Panc1 (cell line): ENCODE results near the gene MLLT10. TPM values are rescaled to one million over a fixed set of nuclear protein-coding genes. Genes with fewer than 3 reads are reported as not detected.

Experiments used
- ATAC-seq: fragments of 200-7000 bp; cut with Tn5 transposase; 2 replicates; pipeline ENCODE4 v1.9.1; 2020; ENCODE audit warnings: mild to moderate bottlenecking, moderate library complexity
- BruUV-seq: library from RNA; stranded (reverse); fragments of 400-500 nt; replicated peaks from 2 replicates; lab custom pipeline; 2021; lab: Mats Ljungman, UMichigan
- CTCF ChIA-PET: fragments of 300-600 bp; sonication (Branson Sonifier 250); formaldehyde crosslinking; loops from one replicate; lab custom pipeline; 2022; ENCODE audit warnings: antibody characterized with exemption; lab: Charles Lee
- POLR2A ChIA-PET: fragments of 300-600 bp; sonication (Branson Sonifier 250); formaldehyde crosslinking; loops from one replicate; lab custom pipeline; 2022; ENCODE audit warnings: antibody characterized with exemption; lab: Charles Lee
- DNase-seq: peaks from one replicate; pipeline ENCODE4 v3.0.0-alpha.2; 2010; ENCODE audit warnings: low read depth, low spot score
- H3K27ac ChIP-seq: 2 replicates; pipeline ENCODE4 v1.5.1; 2011; ENCODE audit warnings: mild to moderate bottlenecking, low read length, inconsistent platforms
- H3K27me3 ChIP-seq: fragments of 200-500 bp; sonication (Bioruptor generic); 2 replicates; pipeline ENCODE4 v1.6.0; 2014; ENCODE audit warnings: low read length, inconsistent platforms; ENCODE audit not compliant: control insufficient read depth, insufficient read depth
- H3K36me3 ChIP-seq: fragments of 200-500 bp; sonication (Bioruptor generic); 2 replicates; pipeline ENCODE4 v1.5.1; 2014; ENCODE audit warnings: inconsistent platforms, mild to moderate bottlenecking, low read length, moderate library complexity; ENCODE audit not compliant: control insufficient read depth, insufficient read depth
- H3K4me1 ChIP-seq: 2 replicates; pipeline ENCODE4 v1.5.1; 2011; ENCODE audit warnings: inconsistent platforms, mild to moderate bottlenecking, low read length, moderate library complexity; ENCODE audit not compliant: control insufficient read depth, insufficient read depth
- H3K4me3 ChIP-seq, 2 experiments: 2 replicates each; pipeline ENCODE4 v1.5.1; 2011 to 2012; ENCODE audit warnings: low read depth in 2 of 2, low read length in 2 of 2, mild to moderate bottlenecking in 2 of 2, inconsistent platforms in 1 of 2, moderate library complexity in 1 of 2
- H3K9me3 ChIP-seq: fragments of 200-500 bp; sonication (Bioruptor generic); 2 replicates; pipeline ENCODE4 v1.5.1; 2014; ENCODE audit warnings: low read depth, mild to moderate bottlenecking, inconsistent platforms, low read length, moderate library complexity; ENCODE audit not compliant: control insufficient read depth, insufficient read depth
- POLR2AphosphoS5 ChIP-seq: IDR thresholded peaks from 2 replicates; pipeline ENCODE4 v1.6.1; 2012; ENCODE audit warnings: mild to moderate bottlenecking, low read depth, low read length, moderate library complexity
- SIN3A ChIP-seq: IDR thresholded peaks from 2 replicates; pipeline ENCODE4 v1.6.1; 2012; ENCODE audit warnings: low read depth, mild to moderate bottlenecking, low read length, moderate library complexity, borderline replicate concordance; ENCODE audit not compliant: insufficient read depth
- TCF7L2 ChIP-seq: IDR thresholded peaks from 2 replicates; pipeline ENCODE4 v1.6.1; 2011; ENCODE audit warnings: mild to moderate bottlenecking, low read depth, low read length, inconsistent platforms
- in situ Hi-C: cut with HindIII; loops from 2 replicates; pipeline ENCODE4 v1.10.0; 2016; ENCODE audit warnings: low sequenced_read_pairs, low pct_unique_long_range_greater_than_20kb
- intact Hi-C: fragments of 100-400 bp; cut with micrococcal nuclease; formaldehyde crosslinking; loops from one replicate; pipeline ENCODE4 v1.10.0; 2022; ENCODE audit not compliant: unreplicated experiment
- total RNA-seq: library from RNA; stranded (reverse); gene quantifications from one replicate; pipeline ENCODE4 v1.2.1, GENCODE V29; 2021; ENCODE audit not compliant: unreplicated experiment
- TF ChIP-seq, protein P1 (sequence below): fragments of 450-650 bp; IDR thresholded peaks from 2 replicates; pipeline ENCODE4 v1.5.1; 2017; ENCODE audit warnings: mild to moderate bottlenecking
- TF ChIP-seq, protein P2 (sequence below), 2 experiments: IDR thresholded peaks; 2 replicates each; pipeline ENCODE4 v1.6.1; 2011 to 2012; ENCODE audit warnings: low read depth in 2 of 2, control low read depth in 1 of 2, low read length in 1 of 2, mild to moderate bottlenecking in 1 of 2, moderate library complexity in 1 of 2; ENCODE audit not compliant: insufficient read depth in 1 of 2

Gene MLLT10
- total RNA-seq, 1 experiment from 2014 or later = 33.4 TPM

DNA sequence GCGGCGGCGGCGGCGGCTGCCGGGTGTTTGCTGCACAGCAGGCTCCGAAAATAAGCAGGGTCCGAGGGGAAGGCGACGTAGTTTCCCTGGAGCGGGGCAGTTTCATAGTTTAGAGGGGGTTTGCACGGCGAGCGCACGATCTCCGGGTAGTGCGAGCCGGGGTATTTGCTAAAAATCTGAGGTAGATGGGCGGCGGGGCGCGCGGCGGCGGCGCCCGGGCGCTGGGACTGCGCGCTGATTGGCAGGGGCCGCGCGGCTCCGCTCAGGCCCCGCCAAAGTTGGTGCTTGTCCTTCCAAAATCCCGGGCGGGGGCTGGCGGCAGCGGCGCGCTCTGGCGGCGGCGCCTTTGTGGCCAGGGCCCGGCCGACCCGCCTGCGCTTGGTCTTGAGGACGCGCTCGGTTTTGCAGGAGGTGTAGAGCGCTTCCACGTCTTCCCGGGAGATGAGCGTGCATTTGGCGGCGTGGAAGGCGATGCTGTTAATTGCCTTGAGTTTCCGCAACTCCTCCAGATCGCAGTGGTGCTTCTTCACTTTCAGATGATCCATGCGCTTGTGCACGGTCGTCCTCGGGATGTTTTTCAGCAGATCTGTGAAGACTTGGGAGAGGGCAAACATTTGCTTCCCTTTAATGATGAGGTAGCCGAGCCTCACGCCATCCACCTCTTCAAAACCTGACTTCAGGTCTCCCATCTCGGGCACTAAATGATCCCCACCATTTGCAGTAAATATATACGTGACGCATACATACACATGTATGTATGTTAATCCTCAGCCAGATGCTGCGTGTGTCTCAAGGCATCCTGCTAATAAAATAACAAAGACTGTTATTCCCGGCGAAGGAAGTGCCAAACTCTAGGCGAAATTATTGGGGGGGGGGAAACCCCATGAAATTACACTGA is 16.6 kb upstream of the MLLT10 start:
- ChIA-PET POLR2A (interaction anchor here (0.6 to 1.1 kb wide), 5 partner anchors 10 to 200 kb away, joined by 5 to 17 read pairs (median 8); no protein-coding TSS in a partner anchor), CTCF (interaction anchor here (0.6 to 0.7 kb wide), 2 partner anchors 15 to 55 kb away, joined by 3 read pairs; no protein-coding TSS in a partner anchor)
- Histone ChIP-seq H3K36me3 (no peaks in the 10 kb centered on the region; the same call in 1 of the 2 replicates), H3K27me3 (no peaks in the 10 kb centered on the region), H3K9me3 (no peaks in the 10 kb centered on the region), H3K4me3 (peak overlapping the region; percentile 53 to 62), H3K27ac (peak overlapping the region; percentile 96), H3K4me1 (peaks cover 20% of the 10 kb centered on the region)
- TF ChIP-seq, protein P1, sequence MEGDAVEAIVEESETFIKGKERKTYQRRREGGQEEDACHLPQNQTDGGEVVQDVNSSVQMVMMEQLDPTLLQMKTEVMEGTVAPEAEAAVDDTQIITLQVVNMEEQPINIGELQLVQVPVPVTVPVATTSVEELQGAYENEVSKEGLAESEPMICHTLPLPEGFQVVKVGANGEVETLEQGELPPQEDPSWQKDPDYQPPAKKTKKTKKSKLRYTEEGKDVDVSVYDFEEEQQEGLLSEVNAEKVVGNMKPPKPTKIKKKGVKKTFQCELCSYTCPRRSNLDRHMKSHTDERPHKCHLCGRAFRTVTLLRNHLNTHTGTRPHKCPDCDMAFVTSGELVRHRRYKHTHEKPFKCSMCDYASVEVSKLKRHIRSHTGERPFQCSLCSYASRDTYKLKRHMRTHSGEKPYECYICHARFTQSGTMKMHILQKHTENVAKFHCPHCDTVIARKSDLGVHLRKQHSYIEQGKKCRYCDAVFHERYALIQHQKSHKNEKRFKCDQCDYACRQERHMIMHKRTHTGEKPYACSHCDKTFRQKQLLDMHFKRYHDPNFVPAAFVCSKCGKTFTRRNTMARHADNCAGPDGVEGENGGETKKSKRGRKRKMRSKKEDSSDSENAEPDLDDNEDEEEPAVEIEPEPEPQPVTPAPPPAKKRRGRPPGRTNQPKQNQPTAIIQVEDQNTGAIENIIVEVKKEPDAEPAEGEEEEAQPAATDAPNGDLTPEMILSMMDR = peak; percentile 7; the same call in 1 of the 2 replicates
- TF ChIP-seq, protein P2, sequence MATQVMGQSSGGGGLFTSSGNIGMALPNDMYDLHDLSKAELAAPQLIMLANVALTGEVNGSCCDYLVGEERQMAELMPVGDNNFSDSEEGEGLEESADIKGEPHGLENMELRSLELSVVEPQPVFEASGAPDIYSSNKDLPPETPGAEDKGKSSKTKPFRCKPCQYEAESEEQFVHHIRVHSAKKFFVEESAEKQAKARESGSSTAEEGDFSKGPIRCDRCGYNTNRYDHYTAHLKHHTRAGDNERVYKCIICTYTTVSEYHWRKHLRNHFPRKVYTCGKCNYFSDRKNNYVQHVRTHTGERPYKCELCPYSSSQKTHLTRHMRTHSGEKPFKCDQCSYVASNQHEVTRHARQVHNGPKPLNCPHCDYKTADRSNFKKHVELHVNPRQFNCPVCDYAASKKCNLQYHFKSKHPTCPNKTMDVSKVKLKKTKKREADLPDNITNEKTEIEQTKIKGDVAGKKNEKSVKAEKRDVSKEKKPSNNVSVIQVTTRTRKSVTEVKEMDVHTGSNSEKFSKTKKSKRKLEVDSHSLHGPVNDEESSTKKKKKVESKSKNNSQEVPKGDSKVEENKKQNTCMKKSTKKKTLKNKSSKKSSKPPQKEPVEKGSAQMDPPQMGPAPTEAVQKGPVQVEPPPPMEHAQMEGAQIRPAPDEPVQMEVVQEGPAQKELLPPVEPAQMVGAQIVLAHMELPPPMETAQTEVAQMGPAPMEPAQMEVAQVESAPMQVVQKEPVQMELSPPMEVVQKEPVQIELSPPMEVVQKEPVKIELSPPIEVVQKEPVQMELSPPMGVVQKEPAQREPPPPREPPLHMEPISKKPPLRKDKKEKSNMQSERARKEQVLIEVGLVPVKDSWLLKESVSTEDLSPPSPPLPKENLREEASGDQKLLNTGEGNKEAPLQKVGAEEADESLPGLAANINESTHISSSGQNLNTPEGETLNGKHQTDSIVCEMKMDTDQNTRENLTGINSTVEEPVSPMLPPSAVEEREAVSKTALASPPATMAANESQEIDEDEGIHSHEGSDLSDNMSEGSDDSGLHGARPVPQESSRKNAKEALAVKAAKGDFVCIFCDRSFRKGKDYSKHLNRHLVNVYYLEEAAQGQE (IDR thresholded peaks at IDR 0.05; ENCODE audit: insufficient read depth in 1 of 2, low read depth in 2 of 2, low read length in 1 of 2) = no peak
- TF ChIP-seq TCF7L2 (peak; percentile 82), POLR2AphosphoS5 (no peak), SIN3A (peak; percentile 38; the same call in 1 of the 2 replicates)
- intact Hi-C loops (no loop called here), in situ Hi-C loops (no loop called here)
- TSS peak; percentile 68 for BruUV-seq
- ATAC-seq (peak; percentile 64), DNase-seq (no peak)

DNA sequence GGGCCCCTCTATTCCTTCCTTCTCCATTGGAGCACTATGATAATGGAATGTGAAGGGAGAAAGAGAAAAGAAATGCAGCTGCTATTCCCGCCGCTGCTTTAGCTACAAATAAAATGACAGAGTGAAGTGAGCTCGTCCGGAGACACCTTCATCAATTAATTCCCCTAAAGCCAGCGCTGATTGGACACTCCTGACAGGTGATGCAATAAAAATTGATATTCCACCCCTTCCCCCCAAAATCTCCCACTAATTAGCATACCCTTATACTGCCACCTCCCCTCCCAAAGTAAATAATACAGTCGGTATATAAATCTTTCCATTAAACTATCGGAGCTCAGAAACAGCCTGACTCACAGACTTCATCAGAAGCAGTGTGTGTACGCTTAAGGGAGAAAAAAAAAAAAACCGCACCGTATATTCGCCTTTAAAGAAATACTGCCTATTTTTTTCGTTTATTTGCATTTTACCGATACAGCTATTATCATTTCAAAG is 15.8 kb upstream of the MLLT10 start:
- intact Hi-C loops = no loop called here
- Histone ChIP-seq H3K27me3 (no peaks in the 10 kb centered on the region), H3K4me1 (peaks cover 23% of the 10 kb centered on the region), H3K4me3 (peak overlapping the region; percentile 53 to 62), H3K9me3 (no peaks in the 10 kb centered on the region), H3K27ac (peak overlapping the region; percentile 96), H3K36me3 (no peaks in the 10 kb centered on the region)
- ATAC-seq (no peak), DNase-seq (no peak)
- in situ Hi-C loops = no loop called here
- ChIA-PET POLR2A (interaction anchor here (0.6 to 1.1 kb wide), 8 partner anchors 9 to 277 kb away, joined by 4 to 17 read pairs (median 6); no protein-coding TSS in a partner anchor), CTCF (interaction anchor here (0.7 kb wide), 1 partner anchor 14 kb away, joined by 3 read pairs; no protein-coding TSS in a partner anchor)
- TF ChIP-seq, protein P1 = no peak
- 0 out of 2 replicates have a peak, but pooled peaks have one; percentile 33 for TF ChIP-seq SIN3A
- no peak for TF ChIP-seq POLR2AphosphoS5
- TF ChIP-seq, protein P2 (IDR thresholded peaks at IDR 0.05; ENCODE audit: insufficient read depth in 1 of 2, low read depth in 2 of 2, low read length in 1 of 2) = no peak
- no TSS peak for BruUV-seq
